Immature natural killer cell (primary cell): ENCODE data around the gene ZNF485. TPM values are rescaled to one million over a fixed set of nuclear protein-coding genes. Genes with fewer than 3 reads are reported as not detected.
"Not testable (repeated sequence)": the region's sequence is repeated elsewhere in the genome, so short reads cannot be mapped to it uniquely, and the experiment has no call there.

Source experiments
- DNase-seq, 3 donors: peaks; one replicate each; pipeline ENCODE4 v3.0.0; 2022; ENCODE audit warnings: mixed read lengths in 1 of 3
- H3K27ac Mint-ChIP-seq, 6 donors: one replicate each; pipeline ENCODE4 v1.8.0; 2020; ENCODE audit warnings: mixed read lengths in 6 of 6, mild to moderate bottlenecking in 5 of 6, inconsistent platforms in 4 of 6, moderate library complexity in 3 of 6
- H3K27me3 Mint-ChIP-seq, 3 donors: one replicate each; pipeline ENCODE4 v1.8.0; 2020 to 2021; ENCODE audit warnings: low read depth in 3 of 3, mild to moderate bottlenecking in 3 of 3, mixed read lengths in 3 of 3, moderate library complexity in 3 of 3, inconsistent platforms in 1 of 3
- H3K36me3 Mint-ChIP-seq, 3 donors: one replicate each; pipeline ENCODE4 v1.8.0; 2020; ENCODE audit warnings: mixed read lengths in 3 of 3, inconsistent platforms in 2 of 3, mild to moderate bottlenecking in 2 of 3
- H3K4me1 Mint-ChIP-seq, 2 donors: one replicate each; pipeline ENCODE4 v1.8.0; 2020; ENCODE audit warnings: inconsistent platforms in 2 of 2, mild to moderate bottlenecking in 2 of 2, mixed read lengths in 2 of 2, moderate library complexity in 1 of 2
- H3K4me3 Mint-ChIP-seq, 5 donors: one replicate each; pipeline ENCODE4 v1.8.0; 2020; ENCODE audit warnings: mild to moderate bottlenecking in 5 of 5, mixed read lengths in 5 of 5, inconsistent platforms in 3 of 5, moderate library complexity in 3 of 5
- H3K9me3 Mint-ChIP-seq, 6 donors: one replicate each; pipeline ENCODE4 v1.8.0; 2020; ENCODE audit warnings: mild to moderate bottlenecking in 6 of 6, mixed read lengths in 6 of 6, inconsistent platforms in 4 of 6, moderate library complexity in 3 of 6
- polyA plus RNA-seq, 3 donors: library from polyadenylated mRNA; unstranded; fragments of 300-500 nt; fragmentation: Illumina TruSeq; gene quantifications; one replicate each; pipeline ENCODE4 v1.2.3, GENCODE V29; 2021

ZNF485 gene
- polyA plus RNA-seq, 3 donors from 2014 or later: 2.4 to 6.4 TPM; not detected in 1

GRCh38 chr10:43585981-43586729 lies 20.1 kb upstream of the ZNF485 start:
- DNase-seq: no peak
- Mint-ChIP-seq H3K9me3 (no peaks in the 10 kb centered on the region), H3K27me3 (no peaks in the 10 kb centered on the region), H3K4me1 (peaks cover 18 to 23% of the 10 kb centered on the region in 2 donors), H3K36me3 (peaks cover 0 to 4% (median 0%) of the 10 kb centered on the region in 3 donors), H3K4me3 (no peak overlapping the region), H3K27ac (peak overlapping the region in 1 of 6 donors; percentile 75)

DNA sequence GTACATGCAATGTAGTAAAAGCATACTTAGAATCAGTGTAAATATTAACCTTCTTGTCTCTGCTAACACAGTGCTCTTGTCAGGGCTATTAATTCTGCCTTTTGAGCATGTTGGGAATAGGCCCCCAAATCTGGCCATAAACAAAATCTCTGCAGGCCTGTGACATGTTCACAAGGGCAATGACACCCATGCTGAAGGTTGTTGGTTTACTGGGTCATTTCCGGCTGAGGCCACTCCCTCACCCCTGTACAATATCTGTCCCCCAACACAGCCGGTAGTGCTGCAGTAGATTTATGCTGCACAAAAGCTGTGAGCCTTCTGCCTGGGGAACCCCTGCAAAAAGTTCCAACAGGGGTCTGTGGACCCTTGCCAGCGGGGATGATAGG lies 19.5 kb upstream of the ZNF485 start:
- H3K9me3 Mint-ChIP-seq, H3K36me3 Mint-ChIP-seq: not testable (repeated sequence)

DNA sequence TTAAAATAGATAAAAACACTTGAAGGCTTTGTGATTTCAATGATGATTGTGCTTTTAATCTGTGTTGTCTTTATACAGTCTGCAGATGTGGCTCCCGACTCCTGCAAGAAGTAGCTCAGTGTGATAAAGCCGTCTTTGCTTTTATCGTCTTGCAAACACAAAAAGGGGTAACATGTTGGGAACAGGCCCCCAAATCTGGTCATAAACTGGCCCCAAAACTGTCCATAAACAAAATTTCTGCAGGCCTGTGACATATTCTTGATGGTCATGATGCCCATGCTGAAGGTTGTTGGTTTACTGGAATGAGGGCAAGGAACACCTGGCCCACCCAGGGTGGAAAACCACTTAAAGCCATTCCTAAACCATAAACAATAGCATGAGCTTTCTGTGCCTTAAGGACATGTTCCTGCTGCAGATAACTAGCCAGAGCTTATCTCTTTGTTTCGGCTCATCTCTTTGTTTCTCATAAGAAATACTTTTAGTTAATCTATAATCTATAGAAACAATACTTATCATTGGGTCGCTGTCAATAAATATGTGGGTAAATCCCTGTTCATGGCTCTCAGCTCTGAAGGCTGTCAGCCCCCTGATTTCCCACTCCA lies 14.8 kb upstream of the ZNF485 start:
- peaks cover 0 to 4% (median 4%) of the 10 kb centered on the region in 3 donors for H3K36me3 Mint-ChIP-seq
- DNase-seq: no peak
- H3K27me3 Mint-ChIP-seq: peaks cover 0 to 2% (median 0%) of the 10 kb centered on the region in 3 donors
- peaks cover 0 to 9% (median 0%) of the 10 kb centered on the region in 6 donors for H3K9me3 Mint-ChIP-seq
- H3K4me1 Mint-ChIP-seq: peaks cover 34% of the 10 kb centered on the region in 2 donors
- H3K4me3 Mint-ChIP-seq: no peak overlapping the region
- no peak overlapping the region for H3K27ac Mint-ChIP-seq

More for the DNA sequence above, 19.5 kb upstream of the ZNF485 start:
- not testable (repeated sequence) for DNase-seq, H3K27me3 Mint-ChIP-seq
- peaks cover 18 to 23% of the 10 kb centered on the region in 2 donors for H3K4me1 Mint-ChIP-seq
- H3K27ac Mint-ChIP-seq: peak overlapping the region in 5 of 6 donors; percentile 18 to 75 (median 65)
- H3K4me3 Mint-ChIP-seq: peak overlapping the region in 1 of 5 donors; percentile 3

DNA sequence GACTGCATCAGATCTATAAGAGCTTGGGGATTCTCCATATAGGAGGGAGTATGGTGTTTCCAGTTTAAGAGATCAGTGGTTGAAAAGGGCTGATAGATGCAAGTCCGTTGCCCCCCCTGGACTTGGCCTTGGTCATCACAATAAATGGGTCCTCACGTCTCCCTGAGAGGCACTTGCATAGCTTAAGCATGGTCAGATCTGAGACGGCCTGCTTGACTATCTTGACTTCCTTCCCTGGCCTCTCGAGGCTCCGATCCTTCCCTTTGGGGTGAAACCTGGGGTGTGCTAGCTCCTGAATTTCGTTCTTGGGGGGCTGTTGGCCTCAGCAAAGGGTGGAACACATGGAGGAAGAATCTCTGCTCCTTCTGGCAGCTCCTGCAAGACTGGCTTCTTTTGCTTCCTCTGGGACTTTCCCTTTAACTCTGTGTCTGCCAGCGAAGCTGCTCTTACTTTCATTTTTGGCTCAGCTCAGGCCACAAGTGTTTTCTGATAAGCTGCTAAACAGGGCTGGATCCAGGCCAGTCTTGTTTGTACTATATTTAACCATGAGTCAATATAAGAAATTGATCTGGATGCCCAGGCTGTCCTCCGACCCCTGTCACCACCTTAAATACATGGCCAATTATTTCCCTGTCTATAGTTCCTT lies 11.2 kb upstream of the ZNF485 start:
- peaks cover 0 to 2% (median 0%) of the 10 kb centered on the region in 3 donors for H3K27me3 Mint-ChIP-seq
- peaks cover 0 to 9% (median 0%) of the 10 kb centered on the region in 6 donors for H3K9me3 Mint-ChIP-seq
- DNase-seq: peak; percentile 42 to 53 (median 45)
- H3K4me1 Mint-ChIP-seq: peaks cover 59 to 60% of the 10 kb centered on the region in 2 donors
- H3K36me3 Mint-ChIP-seq: peaks cover 0 to 4% (median under 1%) of the 10 kb centered on the region in 3 donors
- peak overlapping the region; percentile 55 to 92 (median 87) for H3K27ac Mint-ChIP-seq
- peak overlapping the region; percentile 78 to 88 (median 84) for H3K4me3 Mint-ChIP-seq

GRCh38 chr10:43595739-43596298 lies 10.4 kb upstream of the ZNF485 start:
- Mint-ChIP-seq H3K4me3 (peak overlapping the region; percentile 78 to 88 (median 84)), H3K36me3 (peaks cover 0 to 4% (median 0%) of the 10 kb centered on the region in 3 donors), H3K27me3 (peaks cover 0 to 2% (median 0%) of the 10 kb centered on the region in 3 donors), H3K4me1 (peaks cover 59 to 63% of the 10 kb centered on the region in 2 donors), H3K27ac (peak overlapping the region; percentile 55 to 92 (median 87)), H3K9me3 (peaks cover 0 to 9% (median 0%) of the 10 kb centered on the region in 6 donors)
- peak; percentile 49 to 53 (median 52) for DNase-seq

DNA sequence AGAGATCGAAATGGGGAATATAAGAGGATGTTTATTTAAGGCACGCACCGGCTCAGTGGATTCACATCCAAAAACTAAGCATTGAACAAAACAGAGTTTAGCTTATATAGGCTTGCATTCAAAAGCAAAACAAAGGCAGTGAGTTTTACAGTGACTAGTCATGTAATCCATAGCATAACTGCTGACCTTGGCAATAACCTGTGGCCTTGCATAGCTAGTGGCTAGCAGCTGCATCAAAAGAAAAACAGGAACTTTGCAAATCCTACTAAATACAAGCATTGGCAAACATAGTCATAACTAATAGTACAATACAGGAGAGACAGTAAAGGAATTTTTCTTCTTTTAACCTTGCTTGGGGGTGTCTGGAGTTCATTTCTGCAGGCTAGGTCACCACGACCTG lies 9.7 kb upstream of the ZNF485 start:
- H3K9me3 Mint-ChIP-seq: peaks cover 0 to 6% (median 0%) of the 10 kb centered on the region in 6 donors
- peaks cover 59 to 64% of the 10 kb centered on the region in 2 donors for H3K4me1 Mint-ChIP-seq
- peak overlapping the region; percentile 78 to 88 (median 84) for H3K4me3 Mint-ChIP-seq
- peaks cover 0 to 4% (median 0%) of the 10 kb centered on the region in 3 donors for H3K36me3 Mint-ChIP-seq
- peak overlapping the region; percentile 55 to 92 (median 87) for H3K27ac Mint-ChIP-seq
- peaks cover 0 to 2% (median 0%) of the 10 kb centered on the region in 3 donors for H3K27me3 Mint-ChIP-seq
- DNase-seq: no peak

- peaks cover 59 to 64% of the 10 kb centered on the region in 2 donors for H3K4me1 Mint-ChIP-seq
- H3K36me3 Mint-ChIP-seq: peaks cover 0 to 4% (median 0%) of the 10 kb centered on the region in 3 donors
- H3K27me3 Mint-ChIP-seq: peaks cover 0 to 2% (median 0%) of the 10 kb centered on the region in 3 donors
- H3K4me3 Mint-ChIP-seq: peak overlapping the region in 1 of 5 donors; percentile 37
- DNase-seq: no peak
- peak overlapping the region in 3 of 6 donors; percentile 15 to 60 (median 50) for H3K27ac Mint-ChIP-seq
- no peaks in the 10 kb centered on the region for H3K9me3 Mint-ChIP-seq
These were observed 7.8 kb upstream of the ZNF485 start for GRCh38 chr10:43598446-43598845.

GRCh38 chr10:43599333-43599732 lies 6.9 kb upstream of the ZNF485 start:
- no peak for DNase-seq
- Mint-ChIP-seq H3K4me1 (peaks cover 52 to 58% of the 10 kb centered on the region in 2 donors), H3K27ac (peak overlapping the region; percentile 46 to 89 (median 76)), H3K27me3 (peaks cover 0 to 6% (median 0%) of the 10 kb centered on the region in 3 donors), H3K36me3 (no peaks in the 10 kb centered on the region), H3K9me3 (no peaks in the 10 kb centered on the region), H3K4me3 (peak overlapping the region; percentile 7 to 63 (median 20))

GRCh38 chr10:43601576-43601975 lies 4.7 kb upstream of the ZNF485 start:
- not testable (repeated sequence) for H3K9me3 Mint-ChIP-seq, H3K4me3 Mint-ChIP-seq, H3K36me3 Mint-ChIP-seq, DNase-seq, H3K27ac Mint-ChIP-seq, H3K27me3 Mint-ChIP-seq
- H3K4me1 Mint-ChIP-seq: peaks cover 43 to 48% of the 10 kb centered on the region in 2 donors

- Mint-ChIP-seq H3K4me3 (peak overlapping the region; percentile 78 to 87 (median 86)), H3K27me3 (peaks cover 0 to 6% (median 0%) of the 10 kb centered on the region in 3 donors), H3K27ac (peak overlapping the region in 5 of 6 donors; percentile 80 to 90 (median 81)), H3K9me3 (peaks cover 0 to 2% (median 0%) of the 10 kb centered on the region in 6 donors), H3K36me3 (peaks cover 7 to 24% (median 22%) of the 10 kb centered on the region in 3 donors), H3K4me1 (peaks cover 35 to 58% of the 10 kb centered on the region in 2 donors)
- DNase-seq: no peak
These were observed 352 bp upstream of the ZNF485 start for GRCh38 chr10:43605850-43606322.

DNA sequence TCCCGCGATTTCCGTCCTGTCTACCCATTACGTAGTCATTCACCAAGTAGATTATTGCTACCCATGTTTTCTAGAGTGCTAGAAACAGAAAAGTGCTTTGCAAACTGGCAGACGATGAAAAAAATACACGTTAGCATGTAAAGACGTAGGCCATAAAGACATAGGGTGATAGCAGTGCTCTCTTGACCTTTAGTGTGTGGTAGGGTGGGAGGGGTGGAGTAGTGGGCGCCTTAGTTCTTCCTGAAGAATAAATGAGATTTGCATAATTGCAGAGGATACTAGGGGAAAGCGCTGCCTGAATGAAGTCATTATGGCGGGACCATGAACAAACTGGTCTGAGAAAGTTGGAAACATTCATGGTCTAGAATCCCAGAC lies 948 bp downstream of the ZNF485 start:
- Mint-ChIP-seq H3K27me3 (peaks cover 0 to 6% (median 0%) of the 10 kb centered on the region in 3 donors), H3K27ac (peak overlapping the region; percentile 57 to 76 (median 66)), H3K36me3 (peaks cover 14 to 36% (median 34%) of the 10 kb centered on the region in 3 donors), H3K9me3 (peaks cover 0 to 2% (median 0%) of the 10 kb centered on the region in 6 donors), H3K4me3 (peak overlapping the region; percentile 78 to 87 (median 86)), H3K4me1 (peaks cover 35 to 58% of the 10 kb centered on the region in 2 donors)
- DNase-seq: no peak

DNA sequence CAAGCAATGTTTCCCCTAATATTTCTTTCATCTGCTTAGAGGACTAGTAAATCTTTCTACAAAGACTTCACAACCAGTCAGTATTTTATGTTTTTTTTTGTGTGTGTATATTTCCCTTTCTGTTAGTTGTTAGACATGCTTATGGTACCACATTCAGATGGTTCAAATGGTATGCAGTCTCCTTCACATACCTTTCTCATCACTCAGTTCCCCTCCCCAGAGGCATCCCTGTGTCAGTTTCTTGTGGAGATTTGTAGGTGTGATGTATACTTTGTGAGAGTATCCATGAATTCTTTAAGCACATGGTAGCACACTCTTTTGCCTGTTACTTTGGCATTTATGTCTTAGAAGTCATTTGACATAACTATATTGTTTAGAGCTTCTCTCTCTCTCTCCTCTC lies 4.4 kb downstream of the ZNF485 start:
- H3K36me3 Mint-ChIP-seq: peaks cover 27 to 64% (median 62%) of the 10 kb centered on the region in 3 donors

More for the DNA sequence above, 4.4 kb downstream of the ZNF485 start:
- H3K27ac Mint-ChIP-seq: peak overlapping the region in 4 of 6 donors; percentile 18 to 83 (median 32)
- H3K4me3 Mint-ChIP-seq: no peak overlapping the region
- H3K9me3 Mint-ChIP-seq: peaks cover 0 to 11% (median 3%) of the 10 kb centered on the region in 6 donors
- H3K27me3 Mint-ChIP-seq: peaks cover 0 to 1% (median 0%) of the 10 kb centered on the region in 3 donors
- peaks cover 33 to 56% of the 10 kb centered on the region in 2 donors for H3K4me1 Mint-ChIP-seq
- no peak for DNase-seq
